SK-N-SH treated with all-trans-retinoic acid at 6 μM for 48 hours (cell line): ENCODE data around the gene KRT10.

Source experiments
- ATAC-seq: fragments of 200-7000 bp; cut with Tn5 transposase; 3 replicates; pipeline ENCODE4 v1.9.1; 2020; ENCODE audit warnings: mild to moderate bottlenecking, moderate library complexity
- ARNTL ChIP-seq: fragments of 450-650 bp; formaldehyde crosslinking; IDR thresholded peaks from 2 replicates; pipeline ENCODE4 v1.5.0; 2020; ENCODE audit warnings: low read depth, mild to moderate bottlenecking, moderate library complexity, borderline replicate concordance
- BACH2 ChIP-seq: fragments of 250-450 bp; sonication (Bioruptor Pico); IDR thresholded peaks from 2 replicates; pipeline ENCODE4 v1.9.0; 2021; ENCODE audit warnings: mild to moderate bottlenecking, borderline replicate concordance
- CSDC2 ChIP-seq: fragments of 250-450 bp; sonication (Bioruptor Pico); IDR thresholded peaks from 2 replicates; pipeline ENCODE4 v1.5.0; 2020; ENCODE audit warnings: mild to moderate bottlenecking, moderate library complexity
- CSRNP3 ChIP-seq: fragments of 250-450 bp; sonication (Bioruptor Pico); IDR thresholded peaks from 2 replicates; pipeline ENCODE4 v1.5.1; 2021; ENCODE audit warnings: mild to moderate bottlenecking, moderate library complexity
- ESRRG ChIP-seq: fragments of 250-450 bp; sonication (Bioruptor Pico); IDR thresholded peaks from 2 replicates; pipeline ENCODE4 v1.6.1; 2021; ENCODE audit warnings: mild to moderate bottlenecking
- GLIS3 ChIP-seq: fragments of 250-450 bp; sonication (Bioruptor Pico); IDR thresholded peaks from 2 replicates; pipeline ENCODE4 v1.5.0; 2020; ENCODE audit warnings: mild to moderate bottlenecking, moderate library complexity
- ISL1 ChIP-seq: fragments of 250-450 bp; sonication (Bioruptor Pico); IDR thresholded peaks from 2 replicates; pipeline ENCODE4 v2.1.2; 2022; ENCODE audit warnings: mild to moderate bottlenecking, moderate library complexity
- OSR1 ChIP-seq: fragments of 250-450 bp; sonication (Bioruptor Pico); IDR thresholded peaks from 2 replicates; pipeline ENCODE4 v1.8.0; 2022; ENCODE audit warnings: moderate library complexity, mild to moderate bottlenecking, inconsistent platforms
- PATZ1 ChIP-seq: fragments of 250-450 bp; sonication (Bioruptor Pico); IDR thresholded peaks from 2 replicates; pipeline ENCODE4 v1.8.0; 2020; ENCODE audit warnings: mild to moderate bottlenecking, moderate library complexity, borderline replicate concordance
- RARB ChIP-seq: fragments of 250-450 bp; sonication (Bioruptor Pico); IDR thresholded peaks from 2 replicates; pipeline ENCODE4 v1.8.0; 2021; ENCODE audit warnings: mild to moderate bottlenecking, moderate library complexity
- SNAI2 ChIP-seq: fragments of 250-450 bp; sonication (Bioruptor Pico); IDR thresholded peaks from 2 replicates; pipeline ENCODE4 v1.5.0; 2020; ENCODE audit warnings: mild to moderate bottlenecking, moderate library complexity
- TCF4 ChIP-seq: fragments of 250-450 bp; sonication (Bioruptor Pico); IDR thresholded peaks from 2 replicates; pipeline ENCODE4 v1.8.0; 2021; ENCODE audit warnings: mild to moderate bottlenecking, moderate library complexity, borderline replicate concordance
- TOX ChIP-seq: fragments of 250-450 bp; sonication (Bioruptor Pico); IDR thresholded peaks from 2 replicates; pipeline ENCODE4 v1.8.0; 2021; ENCODE audit warnings: mild to moderate bottlenecking, moderate library complexity, borderline replicate concordance
- TSHZ2 ChIP-seq: fragments of 250-450 bp; sonication (Bioruptor Pico); IDR thresholded peaks from 2 replicates; pipeline ENCODE4 v1.5.0; 2020; ENCODE audit warnings: mild to moderate bottlenecking, moderate library complexity
- ZC3H10 ChIP-seq: fragments of 250-450 bp; sonication (Bioruptor Pico); IDR thresholded peaks from 2 replicates; pipeline ENCODE4 v1.5.1; 2021; ENCODE audit warnings: mild to moderate bottlenecking, moderate library complexity
- ZFP3 ChIP-seq: fragments of 250-450 bp; sonication (Bioruptor Pico); IDR thresholded peaks from 2 replicates; pipeline ENCODE4 v1.5.0; 2020; ENCODE audit warnings: mild to moderate bottlenecking, moderate library complexity
- ZFP30 ChIP-seq: fragments of 450-650 bp; formaldehyde crosslinking; IDR thresholded peaks from 2 replicates; pipeline ENCODE4 v1.5.0; 2022; ENCODE audit warnings: mild to moderate bottlenecking, moderate library complexity
- ZNF565 ChIP-seq: fragments of 450-650 bp; formaldehyde crosslinking; conservative IDR thresholded peaks from 2 replicates; pipeline ENCODE4 v1.5.0; 2020; ENCODE audit warnings: low read depth, mild to moderate bottlenecking, moderate library complexity
- ZNF70 ChIP-seq: fragments of 450-650 bp; formaldehyde crosslinking; IDR thresholded peaks from 2 replicates; pipeline ENCODE4 v1.5.0; 2020; ENCODE audit warnings: mild to moderate bottlenecking, moderate library complexity
- ZNF8 ChIP-seq: fragments of 450-650 bp; formaldehyde crosslinking; IDR thresholded peaks from 2 replicates; pipeline ENCODE4 v1.5.0; 2020; ENCODE audit warnings: mild to moderate bottlenecking, moderate library complexity
- TF ChIP-seq, protein P1 (sequence below): fragments of 250-450 bp; sonication (Bioruptor Pico); IDR thresholded peaks from 2 replicates; pipeline ENCODE4 v1.5.1; 2020; ENCODE audit warnings: low read depth, mild to moderate bottlenecking, moderate library complexity

KRT10 gene

GRCh38 chr17:40793832-40794231, 28.6 kb downstream of the KRT10 start:
- no peak for TF ChIP-seq RARB (CRISPR knock-in tag)
- ATAC-seq: no peak

- TF ChIP-seq CSDC2 (no peak), TOX (CRISPR knock-in tag) (no peak), CSRNP3 (CRISPR knock-in tag) (no peak), ZFP30 (no peak), ESRRG (CRISPR knock-in tag) (no peak), BACH2 (CRISPR knock-in tag) (no peak), TCF4 (CRISPR knock-in tag) (no peak), TSHZ2 (CRISPR knock-in tag) (no peak), GLIS3 (CRISPR knock-in tag) (no peak), OSR1 (CRISPR knock-in tag) (no peak)
- TF ChIP-seq, protein P1, sequence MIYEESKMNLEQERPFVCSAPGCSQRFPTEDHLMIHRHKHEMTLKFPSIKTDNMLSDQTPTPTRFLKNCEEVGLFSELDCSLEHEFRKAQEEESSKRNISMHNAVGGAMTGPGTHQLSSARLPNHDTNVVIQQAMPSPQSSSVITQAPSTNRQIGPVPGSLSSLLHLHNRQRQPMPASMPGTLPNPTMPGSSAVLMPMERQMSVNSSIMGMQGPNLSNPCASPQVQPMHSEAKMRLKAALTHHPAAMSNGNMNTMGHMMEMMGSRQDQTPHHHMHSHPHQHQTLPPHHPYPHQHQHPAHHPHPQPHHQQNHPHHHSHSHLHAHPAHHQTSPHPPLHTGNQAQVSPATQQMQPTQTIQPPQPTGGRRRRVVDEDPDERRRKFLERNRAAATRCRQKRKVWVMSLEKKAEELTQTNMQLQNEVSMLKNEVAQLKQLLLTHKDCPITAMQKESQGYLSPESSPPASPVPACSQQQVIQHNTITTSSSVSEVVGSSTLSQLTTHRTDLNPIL (CRISPR knock-in tag): no peak
- TF ChIP-seq, all 23 proteins: peak for 0
- no peak for ATAC-seq
These were observed 30.5 kb downstream of the KRT10 start for GRCh38 chr17:40791787-40792436.

DNA sequence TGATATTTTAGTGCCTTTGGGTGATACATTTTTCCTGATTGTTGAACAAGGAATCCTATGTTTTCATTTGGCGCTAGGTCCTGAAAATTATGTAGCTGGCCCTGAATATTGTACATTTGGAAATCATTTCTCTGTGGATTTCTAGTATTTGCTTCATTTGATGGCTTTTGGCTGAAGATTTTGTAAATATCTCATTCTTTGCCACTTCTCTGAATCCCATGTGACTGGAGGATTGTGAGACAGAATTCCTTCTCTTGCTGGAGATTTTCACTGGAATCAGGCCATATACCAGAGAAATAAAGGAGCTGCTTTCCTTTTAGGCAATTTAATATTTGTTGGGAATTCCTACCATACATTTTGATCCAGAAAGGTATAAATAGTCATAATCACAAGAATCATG, 31.3 kb downstream of the KRT10 start:
- TF ChIP-seq ZC3H10: no peak
- no peak for TF ChIP-seq ZNF565 (CRISPR knock-in tag)
- TF ChIP-seq ISL1 (CRISPR knock-in tag): no peak
- TF ChIP-seq CSDC2: no peak
- no peak for TF ChIP-seq ZNF70 (CRISPR knock-in tag)
- no peak for TF ChIP-seq PATZ1 (CRISPR knock-in tag)
- TF ChIP-seq TSHZ2 (CRISPR knock-in tag): no peak
- no peak for TF ChIP-seq ZFP3 (CRISPR knock-in tag)
- no peak for TF ChIP-seq SNAI2 (CRISPR knock-in tag)
- TF ChIP-seq BACH2 (CRISPR knock-in tag): no peak
- no peak for TF ChIP-seq ESRRG (CRISPR knock-in tag)
- no peak for TF ChIP-seq RARB (CRISPR knock-in tag)
- TF ChIP-seq TCF4 (CRISPR knock-in tag): no peak
- no peak for TF ChIP-seq ARNTL (CRISPR knock-in tag)
- TF ChIP-seq ZNF8 (CRISPR knock-in tag): no peak
- TF ChIP-seq, protein P1 (CRISPR knock-in tag): no peak
- ATAC-seq: no peak
